AG09309 (cell line): ENCODE results near the gene RMND5B.

Experiments used
- DNase-seq: peaks from one replicate; pipeline ENCODE4 v3.0.0-alpha.2; 2010; ENCODE audit warnings: low read depth
- H3K4me3 ChIP-seq: 2 replicates; pipeline ENCODE4 v1.5.1; 2011; ENCODE audit warnings: mild to moderate bottlenecking, low read depth, low read length, moderate library complexity; ENCODE audit not compliant: control insufficient read depth
- TF ChIP-seq, protein P1 (sequence below): IDR thresholded peaks from 2 replicates; pipeline ENCODE4 v1.5.1; 2011; ENCODE audit warnings: mild to moderate bottlenecking, low read depth, low read length, inconsistent platforms; ENCODE audit not compliant: insufficient read depth, control insufficient read depth; ENCODE audit errors: missing control alignments

RMND5B gene

DNA sequence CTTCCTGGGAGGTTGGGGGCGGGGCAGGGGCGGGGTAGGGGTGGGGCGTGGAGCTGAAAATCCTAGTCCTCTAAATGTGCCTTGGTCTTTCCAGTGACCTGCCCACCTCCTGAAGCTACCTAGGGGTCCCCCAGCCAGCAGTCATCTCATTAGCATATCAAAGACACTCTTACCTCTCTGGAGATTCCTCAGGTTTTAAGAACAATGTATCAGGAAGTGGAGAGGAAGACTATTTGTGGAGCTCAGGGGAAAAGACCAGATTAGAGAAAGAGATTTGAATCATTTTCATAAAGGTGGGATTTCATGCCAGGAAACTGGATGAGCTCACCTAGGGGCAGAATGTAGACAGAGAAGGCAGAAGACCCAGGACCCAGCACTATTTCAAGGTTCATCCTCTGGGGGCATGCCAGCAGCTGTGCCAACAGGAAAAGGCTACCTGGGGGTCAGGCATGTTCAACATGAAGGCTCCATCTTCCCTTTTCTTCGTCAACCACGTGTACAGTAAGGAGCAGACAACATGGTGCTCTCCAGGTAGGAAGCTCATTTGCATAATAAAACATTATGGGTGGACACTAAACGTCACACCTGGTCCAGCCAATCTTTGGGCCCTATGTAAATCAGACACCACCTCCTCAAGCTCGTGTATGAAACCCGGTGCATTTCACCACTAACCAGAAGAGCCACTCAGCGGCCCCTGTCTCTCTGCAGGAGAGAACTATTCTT is 49.5 kb downstream of the RMND5B start:
- H3K4me3 ChIP-seq = no peak overlapping the region
- DNase-seq = no peak
- TF ChIP-seq, protein P1, sequence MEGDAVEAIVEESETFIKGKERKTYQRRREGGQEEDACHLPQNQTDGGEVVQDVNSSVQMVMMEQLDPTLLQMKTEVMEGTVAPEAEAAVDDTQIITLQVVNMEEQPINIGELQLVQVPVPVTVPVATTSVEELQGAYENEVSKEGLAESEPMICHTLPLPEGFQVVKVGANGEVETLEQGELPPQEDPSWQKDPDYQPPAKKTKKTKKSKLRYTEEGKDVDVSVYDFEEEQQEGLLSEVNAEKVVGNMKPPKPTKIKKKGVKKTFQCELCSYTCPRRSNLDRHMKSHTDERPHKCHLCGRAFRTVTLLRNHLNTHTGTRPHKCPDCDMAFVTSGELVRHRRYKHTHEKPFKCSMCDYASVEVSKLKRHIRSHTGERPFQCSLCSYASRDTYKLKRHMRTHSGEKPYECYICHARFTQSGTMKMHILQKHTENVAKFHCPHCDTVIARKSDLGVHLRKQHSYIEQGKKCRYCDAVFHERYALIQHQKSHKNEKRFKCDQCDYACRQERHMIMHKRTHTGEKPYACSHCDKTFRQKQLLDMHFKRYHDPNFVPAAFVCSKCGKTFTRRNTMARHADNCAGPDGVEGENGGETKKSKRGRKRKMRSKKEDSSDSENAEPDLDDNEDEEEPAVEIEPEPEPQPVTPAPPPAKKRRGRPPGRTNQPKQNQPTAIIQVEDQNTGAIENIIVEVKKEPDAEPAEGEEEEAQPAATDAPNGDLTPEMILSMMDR = no peak

DNA sequence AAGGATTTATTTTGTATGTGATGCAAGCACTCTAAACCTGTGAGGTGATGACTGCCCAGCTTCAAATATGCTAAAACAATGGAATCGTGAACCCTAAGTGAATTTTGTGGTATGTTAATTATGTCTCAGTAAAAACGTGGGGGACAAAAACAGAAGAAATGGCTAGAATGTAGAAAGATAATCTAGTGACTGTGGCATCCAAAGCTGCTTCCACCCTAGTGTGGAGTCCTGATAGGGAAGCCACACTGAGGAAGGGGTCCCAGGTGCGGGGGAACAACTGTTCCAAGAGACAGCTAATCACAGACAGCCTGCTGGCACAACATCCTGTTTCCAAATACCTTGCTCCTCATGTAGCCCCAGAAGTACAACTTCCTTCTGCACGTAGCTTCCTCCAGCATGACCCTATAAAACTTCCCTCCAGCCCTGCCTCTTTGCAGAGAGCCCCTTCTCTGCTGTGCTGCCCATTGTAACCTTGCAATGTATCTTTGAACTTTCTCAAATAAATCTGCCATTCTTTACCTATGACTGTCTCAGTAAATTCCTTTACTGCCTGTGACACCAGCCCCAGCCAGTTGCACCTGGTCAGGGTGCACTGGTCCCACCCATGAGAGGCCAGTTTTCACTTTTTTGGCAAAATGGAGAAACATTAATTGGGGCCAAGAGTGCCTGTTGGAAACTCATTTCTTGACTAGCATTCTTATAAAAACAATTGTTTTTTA is 51.5 kb downstream of the RMND5B start:
- TF ChIP-seq, protein P1 = no peak
- DNase-seq = no peak
- H3K4me3 ChIP-seq = no peak overlapping the region

DNA sequence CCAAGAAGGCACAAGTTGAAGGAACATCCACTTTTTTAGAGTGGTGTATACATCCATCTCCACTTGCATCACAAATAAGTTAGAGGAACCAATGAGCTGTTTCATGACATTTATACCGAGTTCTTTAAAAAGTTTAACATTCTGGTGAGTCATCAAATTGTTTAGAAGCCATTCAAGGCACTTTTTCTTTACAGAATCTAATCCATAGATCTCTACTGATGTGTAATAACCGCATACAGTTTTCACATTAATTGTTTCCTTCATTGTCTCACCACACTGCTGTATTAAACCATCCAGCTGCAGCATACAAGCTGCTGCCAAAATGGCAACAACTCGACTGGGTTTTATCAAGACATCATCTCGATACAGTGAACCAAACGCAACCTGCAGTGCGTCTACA is 55.6 kb downstream of the RMND5B start:
- TF ChIP-seq, protein P1 = no peak
- no peak overlapping the region for H3K4me3 ChIP-seq
- no peak for DNase-seq

DNA sequence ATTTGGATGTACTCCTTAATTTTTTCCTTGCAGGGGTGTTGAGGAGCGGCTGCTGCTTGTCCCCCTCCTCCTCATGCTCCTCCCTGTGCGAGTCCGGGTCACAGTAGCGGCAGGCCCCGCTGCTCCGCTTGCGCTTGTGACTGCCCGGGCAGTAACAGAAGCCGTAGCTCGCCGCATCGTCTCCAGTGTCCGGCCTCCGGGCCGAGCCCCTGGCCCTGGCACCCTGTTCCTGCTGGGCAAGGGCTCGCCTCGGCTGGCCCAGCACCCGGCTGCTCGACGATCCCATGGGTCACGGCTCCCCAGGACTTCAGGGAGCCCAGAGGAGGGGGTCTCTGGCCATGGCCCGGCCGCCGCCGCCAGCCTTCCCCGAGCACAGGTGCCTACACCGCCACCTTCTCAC is 56.2 kb downstream of the RMND5B start, which contains the start of gene GMCL2:
TSS of gene GMCL2 (minus strand) at position 358 of the 400 bp plus-strand sequence. CDS start at position 286, 72 bp downstream.
- H3K4me3 ChIP-seq = no peak within 1 kb of the TSS
- DNase-seq = no peak
- TF ChIP-seq, protein P1 = no peak

DNA sequence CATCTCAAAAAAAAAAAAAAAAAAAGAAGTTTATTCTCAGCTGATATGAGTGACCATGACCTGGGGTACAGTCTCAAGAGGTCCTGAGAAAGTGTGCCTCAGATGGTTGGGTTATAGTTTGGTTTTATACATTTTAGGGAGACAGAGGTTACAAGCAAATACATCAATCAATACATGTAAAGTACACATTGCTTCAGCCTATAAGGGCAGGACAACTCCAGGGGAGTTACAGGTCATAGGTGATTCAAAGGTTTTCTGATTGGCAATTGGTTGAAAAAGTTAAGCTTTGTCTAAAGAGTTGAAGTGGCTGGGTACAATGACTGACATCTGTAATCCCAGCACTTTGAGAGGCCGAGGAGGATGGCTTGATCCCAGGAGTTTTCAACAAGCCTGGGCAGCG is 58.6 kb downstream of the RMND5B start:
- DNase-seq = no peak
- no peak overlapping the region for H3K4me3 ChIP-seq
- TF ChIP-seq, protein P1 = no peak

DNA sequence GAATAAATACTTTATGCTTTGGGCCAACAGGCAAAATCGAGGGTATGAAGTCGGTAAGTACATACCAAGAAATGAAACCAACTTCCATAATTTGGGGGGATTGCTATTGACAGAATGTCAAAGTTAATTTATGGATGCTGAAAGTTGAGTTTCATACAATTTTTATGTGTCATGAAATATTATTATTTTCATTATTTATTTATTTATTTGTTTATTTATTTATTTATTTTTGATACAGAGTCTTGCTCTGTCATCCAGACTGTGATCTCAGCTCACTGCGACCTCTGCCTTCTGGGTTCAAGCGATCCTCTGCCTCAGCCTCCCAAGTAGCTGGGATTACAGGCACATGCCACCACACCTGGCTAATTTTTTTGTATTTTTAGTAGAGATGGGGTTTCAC is 60.8 kb downstream of the RMND5B start:
- no peak for DNase-seq
- TF ChIP-seq, protein P1 = no peak

More for the DNA sequence above, 60.8 kb downstream of the RMND5B start:
- H3K4me3 ChIP-seq = no peak overlapping the region
